ENCODE measurements around the gene FARS2. TPM values are rescaled to one million over a fixed set of nuclear protein-coding genes. Genes with fewer than 3 reads are reported as not detected.

FARS2 gene
- total and polyA plus RNA-seq, 2 donors (not counting 3 experiments of a cell fraction or from before 2014, with no cell fraction given) = 20.2 to 20.5 TPM

DNA sequence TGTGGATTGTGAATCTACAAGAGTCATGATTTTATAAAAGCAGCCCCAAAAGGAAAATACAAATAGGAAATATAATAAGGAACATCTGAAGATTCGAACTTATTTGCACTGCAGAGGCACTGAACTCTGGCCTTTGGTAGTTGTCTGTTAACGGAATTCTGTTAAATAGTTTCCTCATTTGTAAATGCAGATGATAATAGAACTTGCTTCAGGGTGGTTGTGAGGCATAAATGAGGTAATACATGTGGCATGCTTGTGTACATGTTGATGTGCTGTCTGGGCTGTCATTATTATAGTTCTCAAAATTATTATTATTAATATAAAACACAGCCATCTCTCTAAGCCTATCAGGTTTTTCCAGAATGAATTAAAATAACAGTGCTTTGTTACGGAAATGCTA lies 443.4 kb downstream of the FARS2 start:
- H3K27me3 ChIP-seq (ENCODE audit: control insufficient read depth in 2 of 2, insufficient read depth in 2 of 2, low read length in 2 of 2) = no peaks in the 10 kb centered on the region
- H3K79me2 ChIP-seq (ENCODE audit: control insufficient read depth, insufficient read depth, low read length) = no peaks in the 10 kb centered on the region
- POLR2A ChIA-PET = no interaction called here
- no peak overlapping the region for H3K9ac ChIP-seq (replicated peaks; ENCODE audit: extremely low read depth, insufficient read depth, low read length)
- H3K9me3 ChIP-seq (replicated peaks; ENCODE audit: control insufficient read depth, insufficient read depth, low read length) = no peaks in the 10 kb centered on the region
- CTCF ChIA-PET = no interaction called here
- intact Hi-C loops (cut with micrococcal nuclease) = no loop called here
- H2AFZ ChIP-seq (ENCODE audit: low read depth, low read length) = no peak overlapping the region
- H3K4me3 ChIP-seq (replicated peaks in 1 of 3; ENCODE audit: insufficient read depth in 1 of 3, low read depth in 1 of 3, low read length in 3 of 3) = no peak overlapping the region
- BruUV-seq (replicated peaks) = no TSS peak
- H3K36me3 ChIP-seq (ENCODE audit: control insufficient read depth in 2 of 2, extremely low read depth in 1 of 2, insufficient read depth in 2 of 2, low read length in 2 of 2) = no peaks in the 10 kb centered on the region
- TF ChIP-seq CTCF (IDR thresholded peaks at IDR 0.05; ENCODE audit: extremely low read depth in 1 of 2, insufficient read depth in 1 of 2, low read depth in 1 of 2, low read length in 2 of 2) (no peak), POLR2A (IDR thresholded peaks at IDR 0.05; ENCODE audit: low read depth, low read length) (no peak), MYC (IDR thresholded peaks at IDR 0.05; ENCODE audit: low read depth, low read length) (no peak), EZH2 (IDR thresholded peaks at IDR 0.05; ENCODE audit: borderline replicate concordance, low read depth, low read length, severe bottlenecking) (no peak), FOS (IDR thresholded peaks at IDR 0.05; ENCODE audit: borderline replicate concordance, insufficient read depth, low read length) (no peak), GATA2 (IDR thresholded peaks at IDR 0.05; ENCODE audit: insufficient read depth, insufficient read length, low read depth, low read length) (no peak)
- H3K4me2 ChIP-seq (ENCODE audit: insufficient read depth, low read length) = no peak overlapping the region
- dilution Hi-C loops (cut with MboI; ENCODE audit: extremely low pct_ligation_motif_present, low sequenced_read_pairs) = no loop called here
- H4K20me1 ChIP-seq (replicated peaks; ENCODE audit: control insufficient read depth, extremely low read depth, insufficient read depth, low read length) = no peaks in the 10 kb centered on the region
- no peaks in the 10 kb centered on the region for H3K4me1 ChIP-seq (ENCODE audit: control insufficient read depth, extremely low read depth, insufficient read depth, low read length)
- H3K9me1 ChIP-seq (replicated peaks; ENCODE audit: control insufficient read depth, extremely low read depth, insufficient read depth, low read length) = no peaks in the 10 kb centered on the region
- no peak for FAIRE-seq
- no peak overlapping the region for H3K27ac ChIP-seq (ENCODE audit: insufficient read depth, low read depth, low read length)
- no peak for DNase-seq (ENCODE audit: low read depth, low spot score)

GRCh38 chr6:5705252-5705651 lies 443.9 kb downstream of the FARS2 start:
- Histone ChIP-seq H3K9ac (replicated peaks; ENCODE audit: extremely low read depth, insufficient read depth, low read length) (no peak overlapping the region), H3K27ac (ENCODE audit: insufficient read depth, low read depth, low read length) (no peak overlapping the region), H3K4me2 (ENCODE audit: insufficient read depth, low read length) (no peak overlapping the region), H2AFZ (ENCODE audit: low read depth, low read length) (no peak overlapping the region), H3K9me3 (replicated peaks; ENCODE audit: control insufficient read depth, insufficient read depth, low read length) (no peaks in the 10 kb centered on the region), H3K4me3 (replicated peaks in 1 of 3; ENCODE audit: insufficient read depth in 1 of 3, low read depth in 1 of 3, low read length in 3 of 3) (no peak overlapping the region), H3K4me1 (ENCODE audit: control insufficient read depth, extremely low read depth, insufficient read depth, low read length) (no peaks in the 10 kb centered on the region), H3K27me3 (ENCODE audit: control insufficient read depth in 2 of 2, insufficient read depth in 2 of 2, low read length in 2 of 2) (no peaks in the 10 kb centered on the region), H3K79me2 (ENCODE audit: control insufficient read depth, insufficient read depth, low read length) (no peaks in the 10 kb centered on the region), H4K20me1 (replicated peaks; ENCODE audit: control insufficient read depth, extremely low read depth, insufficient read depth, low read length) (no peaks in the 10 kb centered on the region), H3K9me1 (replicated peaks; ENCODE audit: control insufficient read depth, extremely low read depth, insufficient read depth, low read length) (no peaks in the 10 kb centered on the region), H3K36me3 (ENCODE audit: control insufficient read depth in 2 of 2, extremely low read depth in 1 of 2, insufficient read depth in 2 of 2, low read length in 2 of 2) (no peaks in the 10 kb centered on the region)
- BruUV-seq (replicated peaks) = no TSS peak
- ChIA-PET CTCF (no interaction called here), POLR2A (no interaction called here)
- intact Hi-C loops (cut with micrococcal nuclease) (no loop called here), dilution Hi-C loops (cut with MboI; ENCODE audit: extremely low pct_ligation_motif_present, low sequenced_read_pairs) (no loop called here)
- DNase-seq (ENCODE audit: low read depth, low spot score) = no peak
- no peak for FAIRE-seq
- TF ChIP-seq FOS (IDR thresholded peaks at IDR 0.05; ENCODE audit: borderline replicate concordance, insufficient read depth, low read length) = no peak
- no peak for TF ChIP-seq MYC (IDR thresholded peaks at IDR 0.05; ENCODE audit: low read depth, low read length)
- no peak for TF ChIP-seq JUN (IDR thresholded peaks at IDR 0.05; ENCODE audit: borderline replicate concordance, insufficient read depth, insufficient read length, low read depth)
- TF ChIP-seq GATA2 (IDR thresholded peaks at IDR 0.05; ENCODE audit: insufficient read depth, insufficient read length, low read depth, low read length) = no peak
- no peak for TF ChIP-seq EZH2 (IDR thresholded peaks at IDR 0.05; ENCODE audit: borderline replicate concordance, low read depth, low read length, severe bottlenecking)
- TF ChIP-seq MAX (IDR thresholded peaks at IDR 0.05; ENCODE audit: insufficient read depth, insufficient read length) = no peak
- no peak for TF ChIP-seq POLR2AphosphoS5 (IDR thresholded peaks at IDR 0.05; ENCODE audit: insufficient read depth, low read depth, low read length)
- no peak for TF ChIP-seq POLR2A (IDR thresholded peaks at IDR 0.05; ENCODE audit: low read depth, low read length)
- TF ChIP-seq CTCF (IDR thresholded peaks at IDR 0.05; ENCODE audit: extremely low read depth in 1 of 2, insufficient read depth in 1 of 2, low read depth in 1 of 2, low read length in 2 of 2) = no peak
